H1 (cell line): Measurements from ENCODE around the gene FGFBP1. TPM values are rescaled to one million over a fixed set of nuclear protein-coding genes. Genes with fewer than 3 reads are reported as not detected.

Experiments used
- CTCF ChIA-PET: fragments of 300-600 bp; sonication (Branson Sonifier 250); formaldehyde crosslinking; loops from one replicate; lab custom pipeline; 2021; ENCODE audit not compliant: partially characterized antibody; lab: Charles Lee
- POLR2A ChIA-PET: fragments of 300-600 bp; sonication (Branson Sonifier 250); formaldehyde crosslinking; loops from one replicate; lab custom pipeline; 2021; ENCODE audit warnings: inconsistent platforms; ENCODE audit not compliant: partially characterized antibody; lab: Charles Lee
- DNase-seq, 2 experiments: peaks; one replicate each; pipeline versions ENCODE4 v3.0.0 to v3.0.0-alpha.2; 2010 to 2022; ENCODE audit warnings: low spot score in 2 of 2, low read depth in 1 of 2, mixed read lengths in 1 of 2
- FAIRE-seq: peaks from 2 replicates; lab custom pipeline; 2011; peaks lifted over from hg19 to GRCh38; lab: Jason Lieb, UNC
- H2AFZ ChIP-seq: 2 replicates; pipeline ENCODE4 v1.8.1; 2012; ENCODE audit warnings: low read length, inconsistent platforms
- H2AK5ac ChIP-seq: 2 replicates; pipeline ENCODE4 v1.6.1; 2013; ENCODE audit warnings: low read depth, low read length
- H2BK120ac ChIP-seq: replicated peaks from 2 replicates; pipeline ENCODE3; 2013; ENCODE audit warnings: low read depth, low read length, inconsistent platforms
- H2BK12ac ChIP-seq: 2 replicates; pipeline ENCODE4 v1.6.1; 2013; ENCODE audit warnings: low read depth, low read length
- H2BK15ac ChIP-seq: 2 replicates; pipeline ENCODE4 v1.6.1; 2013; ENCODE audit warnings: low read length
- H2BK20ac ChIP-seq: 2 replicates; pipeline ENCODE4 v1.6.1; 2013; ENCODE audit warnings: low read length
- H2BK5ac ChIP-seq: 2 replicates; pipeline ENCODE4 v1.6.1; 2013; ENCODE audit warnings: low read depth, low read length
- H3K14ac ChIP-seq: 2 replicates; pipeline ENCODE4 v1.6.1; 2013; ENCODE audit warnings: inconsistent platforms; ENCODE audit not compliant: insufficient read length
- H3K18ac ChIP-seq: 2 replicates; pipeline ENCODE4 v1.6.1; 2013; ENCODE audit warnings: low read length; ENCODE audit errors: extremely low read depth
- H3K23ac ChIP-seq: 2 replicates; pipeline ENCODE4 v1.6.1; 2013; ENCODE audit warnings: inconsistent platforms; ENCODE audit not compliant: insufficient read length
- H3K23me2 ChIP-seq: 2 replicates; pipeline ENCODE4 v1.6.1; 2013; ENCODE audit warnings: low read depth, low read length
- H3K27ac ChIP-seq: 2 replicates; pipeline ENCODE4 v1.6.1; 2011; ENCODE audit warnings: low read depth, low read length, inconsistent platforms
- H3K27me3 ChIP-seq, 4 experiments: replicated peaks in 1 of 4; 1 replicate in 1 of 4; 2 replicates in 3 of 4; pipeline versions ENCODE4 v1.6.1 to v1.8.1; 2011 to 2013; ENCODE audit warnings: low read length in 3 of 4, mild to moderate bottlenecking in 3 of 4, inconsistent platforms in 2 of 4, mixed read lengths in 2 of 4, moderate library complexity in 1 of 4; ENCODE audit not compliant: control insufficient read depth in 3 of 4, insufficient read depth in 3 of 4; ENCODE audit errors: extremely low read depth in 1 of 4
- H3K36me3 ChIP-seq, 4 experiments: 2 replicates each; pipeline versions ENCODE4 v1.6.1 to v1.8.1; 2011 to 2013; ENCODE audit warnings: mild to moderate bottlenecking in 4 of 4, low read length in 3 of 4, moderate library complexity in 2 of 4, control low read depth in 1 of 4, inconsistent platforms in 1 of 4; ENCODE audit not compliant: insufficient read depth in 4 of 4, control insufficient read depth in 2 of 4
- H3K4ac ChIP-seq: replicated peaks from 2 replicates; pipeline ENCODE3; 2013; ENCODE audit warnings: low read length, low read depth, mixed read lengths, inconsistent platforms; ENCODE audit not compliant: insufficient read length
- H3K4me1 ChIP-seq, 4 experiments: replicated peaks in 1 of 4; 1 replicate in 1 of 4; 2 replicates in 3 of 4; pipeline versions ENCODE4 v1.6.1 to v1.8.1; 2011 to 2013; ENCODE audit warnings: low read length in 3 of 4, inconsistent platforms in 2 of 4, mixed read lengths in 1 of 4; ENCODE audit not compliant: insufficient read depth in 4 of 4, control insufficient read depth in 3 of 4
- H3K4me2 ChIP-seq, 2 experiments: 2 replicates each; pipeline versions ENCODE4 v1.6.1 to v1.8.1; 2011 to 2013; ENCODE audit warnings: low read depth in 2 of 2, low read length in 2 of 2, control low read depth in 1 of 2, inconsistent platforms in 1 of 2, mild to moderate bottlenecking in 1 of 2; ENCODE audit not compliant: insufficient read depth in 1 of 2
- H3K4me3 ChIP-seq, 4 experiments: fragments of 200-600, 300-600 bp in 1 of 4; sonication (generic), shearing (Covaris generic), sonication (Bioruptor Twin) in 1 of 4; 2 replicates each; pipeline versions ENCODE4 v1.5.1 to v1.8.1; 2011 to 2016; ENCODE audit warnings: low read length in 4 of 4, low read depth in 3 of 4, control low read depth in 2 of 4, inconsistent platforms in 2 of 4, mild to moderate bottlenecking in 2 of 4, mixed read lengths in 1 of 4, moderate library complexity in 1 of 4; ENCODE audit not compliant: insufficient read depth in 2 of 4; ENCODE audit errors: extremely low read depth in 1 of 4
- H3K56ac ChIP-seq: replicated peaks from 2 replicates; pipeline ENCODE3; 2013; ENCODE audit warnings: low read depth, mild to moderate bottlenecking, mixed read lengths, low read length, inconsistent platforms; ENCODE audit not compliant: insufficient read length
- H3K79me1 ChIP-seq: 2 replicates; pipeline ENCODE4 v1.6.1; 2013; ENCODE audit warnings: low read depth, low read length, control low read depth
- H3K79me2 ChIP-seq, 2 experiments: 2 replicates each; pipeline versions ENCODE4 v1.6.1 to v1.8.1; 2012 to 2013; ENCODE audit warnings: low read length in 2 of 2, mild to moderate bottlenecking in 2 of 2, inconsistent platforms in 1 of 2; ENCODE audit not compliant: insufficient read depth in 2 of 2, control insufficient read depth in 1 of 2
- H3K9ac ChIP-seq, 4 experiments: replicated peaks in 1 of 4; 1 replicate in 1 of 4; 2 replicates in 3 of 4; pipeline versions ENCODE4 v1.6.1 to v1.8.1; 2011 to 2013; ENCODE audit warnings: low read depth in 3 of 4, low read length in 3 of 4, control low read depth in 2 of 4, mild to moderate bottlenecking in 2 of 4, moderate library complexity in 2 of 4, inconsistent platforms in 1 of 4; ENCODE audit errors: extremely low read depth in 1 of 4
- H3K9me3 ChIP-seq, 2 experiments: 2 replicates each; pipeline versions ENCODE4 v1.6.1 to v1.8.1; 2012 to 2013; ENCODE audit warnings: mild to moderate bottlenecking in 2 of 2, moderate library complexity in 2 of 2, control low read depth in 1 of 2, inconsistent platforms in 1 of 2, low read depth in 1 of 2, low read length in 1 of 2, mixed read lengths in 1 of 2; ENCODE audit not compliant: insufficient read depth in 2 of 2
- H4K20me1 ChIP-seq, 2 experiments: replicated peaks in 1 of 2; 2 replicates each; pipeline versions ENCODE3 to v1.8.1; 2011 to 2013; ENCODE audit warnings: inconsistent platforms in 2 of 2, low read length in 2 of 2, mild to moderate bottlenecking in 1 of 2; ENCODE audit not compliant: insufficient read depth in 2 of 2, control insufficient read depth in 1 of 2
- H4K5ac ChIP-seq: 2 replicates; pipeline ENCODE4 v1.6.1; 2013; ENCODE audit warnings: low read length, low read depth, mixed read lengths, inconsistent platforms; ENCODE audit not compliant: insufficient read length
- H4K8ac ChIP-seq: 2 replicates; pipeline ENCODE4 v1.8.0; 2013; ENCODE audit warnings: mild to moderate bottlenecking, moderate library complexity, low read length, inconsistent platforms; ENCODE audit not compliant: insufficient read depth; ENCODE audit errors: extremely low read depth
- H4K91ac ChIP-seq: replicated peaks from 2 replicates; pipeline ENCODE3; 2013; ENCODE audit warnings: low read length, mixed read lengths, inconsistent platforms; ENCODE audit not compliant: insufficient read length
- BCL11A ChIP-seq, 2 experiments: IDR thresholded peaks; one replicate each; pipeline ENCODE4 v1.6.1; 2011; ENCODE audit warnings: low read depth in 2 of 2, low read length in 2 of 2, mild to moderate bottlenecking in 2 of 2
- POLR2A ChIP-seq, 2 experiments: IDR thresholded peaks; 1 replicate in 1 of 2; 2 replicates in 1 of 2; pipeline ENCODE4 v1.6.1; 2011; ENCODE audit warnings: low read depth in 2 of 2, low read length in 2 of 2, mild to moderate bottlenecking in 2 of 2; ENCODE audit errors: control extremely low read depth in 1 of 2
- SRF ChIP-seq: IDR thresholded peaks from 2 replicates; pipeline ENCODE4 v1.6.1; 2011; ENCODE audit warnings: mild to moderate bottlenecking, low read depth, low read length, moderate library complexity
- WGBS, 2 experiments: shearing (Covaris generic) in 1 of 2; methylation state at CpG; one replicate each; pipeline versions ENCODE4 v1.1.6 to v1.1.7; 2013 to 2015; ENCODE audit warnings: low lambda C conversion rate in 2 of 2, mixed read lengths in 2 of 2, inconsistent platforms in 1 of 2, low coverage in 1 of 2, missing lambda C conversion rate in 1 of 2; ENCODE audit not compliant: insufficient replicate concordance in 2 of 2, insufficient coverage in 1 of 2, insufficient read length in 1 of 2; ENCODE audit errors: extremely low coverage in 1 of 2, missing lambda C conversion rate in 1 of 2; 5-methylcytosine and 5-hydroxymethylcytosine counted together
- polyA plus RNA-seq, 7 experiments: library from polyadenylated mRNA; depleted of rRNA in 3 of 7; stranded (reverse) in 5 of 7; unstranded in 2 of 7; fragments of >200 nt in 5 of 7; fragments of 200-250 nt in 2 of 7; gene quantifications; 1 replicate in 5 of 7; 2 replicates in 1 of 7; 4 replicates in 1 of 7; pipeline versions ENCODE4 v1.2.1 to v1.2.3, GENCODE V29; 2011 to 2013; ENCODE audit warnings: missing spikeins in 2 of 7, mixed read lengths in 2 of 7
- total RNA-seq: library from RNA; stranded (reverse); fragmentation: NEBNext Ultra II Directional; extraction: Animal tissue kit (Norgen Biotek cat#: 25700); gene quantifications from 2 replicates; pipeline ENCODE4 v1.2.1, GENCODE V29; 2021
- TF ChIP-seq, protein P1 (sequence below): IDR thresholded peaks from 2 replicates; pipeline ENCODE4 v1.6.1; 2011; ENCODE audit warnings: low read depth, mild to moderate bottlenecking, low read length; ENCODE audit not compliant: insufficient read depth
- TF ChIP-seq, protein P2 (sequence below), 3 experiments: IDR thresholded peaks; 1 replicate in 2 of 3; 2 replicates in 1 of 3; pipeline versions ENCODE4 v1.5.1 to v1.6.1; 2011; ENCODE audit warnings: low read length in 3 of 3, mild to moderate bottlenecking in 3 of 3, inconsistent platforms in 2 of 3, low read depth in 1 of 3, moderate library complexity in 1 of 3; ENCODE audit not compliant: insufficient read depth in 1 of 3; ENCODE audit errors: control extremely low read depth in 1 of 3

The FGFBP1 gene
- total and polyA plus RNA-seq, 2 of the 8 experiments (the other 6 are each of a cell fraction or from before 2014, with no cell fraction given) = 0.17 to 0.20 TPM

DNA sequence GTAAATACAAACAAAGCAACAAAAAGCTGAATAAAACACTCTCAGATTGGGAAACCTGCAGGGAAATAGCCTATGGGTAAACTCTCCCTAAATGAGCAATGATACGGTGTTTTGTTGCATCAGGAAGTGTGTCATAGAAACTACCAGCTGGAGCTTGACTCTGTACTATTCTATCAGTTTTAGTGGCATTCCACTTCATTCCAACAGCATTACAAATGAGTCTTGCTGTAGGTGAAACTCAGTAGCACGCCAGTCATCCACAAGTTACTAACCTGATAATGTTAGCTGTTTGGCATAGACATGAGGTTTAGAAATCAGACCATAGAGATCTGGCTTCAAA, 24.9 kb downstream of the FGFBP1 start:
- DNase-seq = no peak
- Histone ChIP-seq H4K5ac (no peak overlapping the region), H2AK5ac (no peak overlapping the region), H3K4ac (no peak overlapping the region), H2AFZ (no peak overlapping the region), H2BK120ac (no peak overlapping the region), H2BK15ac (no peak overlapping the region), H2BK20ac (no peak overlapping the region), H3K23ac (no peak overlapping the region), H3K23me2 (no peaks in the 10 kb centered on the region), H3K4me2 (no peak overlapping the region), H3K27ac (no peak overlapping the region), H3K79me2 (no peaks in the 10 kb centered on the region), H3K56ac (no peak overlapping the region), H3K9me3 (peaks cover 0 to 6% of the 10 kb centered on the region in 2 experiments; a peak in 1 of 4 replicates), H4K8ac (no peak overlapping the region), H2BK12ac (no peak overlapping the region), H3K4me3 (no peak overlapping the region), H3K36me3 (no peaks in the 10 kb centered on the region), H2BK5ac (no peak overlapping the region), H4K20me1 (no peaks in the 10 kb centered on the region), H4K91ac (no peak overlapping the region), H3K9ac (no peak overlapping the region), H3K79me1 (no peaks in the 10 kb centered on the region), H3K14ac (no peak overlapping the region), H3K27me3 (no peaks in the 10 kb centered on the region; a peak in 1 of 7 replicates), H3K4me1 (no peaks in the 10 kb centered on the region), H3K18ac (no peak overlapping the region)
- POLR2A ChIA-PET = no interaction called here
- FAIRE-seq = no peak
- CTCF ChIA-PET = interaction anchor here (0.5 to 1.3 kb wide), 5 partner anchors 9 to 1044 kb away, joined by 3 to 5 read pairs (median 3); no protein-coding TSS in a partner anchor
- 88% methylated on average over 2 of the region's 2 CpGs; no CpG with 5 or more reads in 1 of the 2 experiments for WGBS, 2 experiments
- TF ChIP-seq, protein P1, sequence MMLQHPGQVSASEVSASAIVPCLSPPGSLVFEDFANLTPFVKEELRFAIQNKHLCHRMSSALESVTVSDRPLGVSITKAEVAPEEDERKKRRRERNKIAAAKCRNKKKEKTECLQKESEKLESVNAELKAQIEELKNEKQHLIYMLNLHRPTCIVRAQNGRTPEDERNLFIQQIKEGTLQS = no peak
- no peak for TF ChIP-seq SRF
- no peak for TF ChIP-seq BCL11A (IDR thresholded peaks at IDR 0.05; ENCODE audit: low read depth in 2 of 2, low read length in 2 of 2)
- TF ChIP-seq POLR2A (IDR thresholded peaks at IDR 0.05; ENCODE audit: control extremely low read depth in 1 of 2, low read depth in 2 of 2, low read length in 2 of 2) = no peak
- TF ChIP-seq, protein P2, sequence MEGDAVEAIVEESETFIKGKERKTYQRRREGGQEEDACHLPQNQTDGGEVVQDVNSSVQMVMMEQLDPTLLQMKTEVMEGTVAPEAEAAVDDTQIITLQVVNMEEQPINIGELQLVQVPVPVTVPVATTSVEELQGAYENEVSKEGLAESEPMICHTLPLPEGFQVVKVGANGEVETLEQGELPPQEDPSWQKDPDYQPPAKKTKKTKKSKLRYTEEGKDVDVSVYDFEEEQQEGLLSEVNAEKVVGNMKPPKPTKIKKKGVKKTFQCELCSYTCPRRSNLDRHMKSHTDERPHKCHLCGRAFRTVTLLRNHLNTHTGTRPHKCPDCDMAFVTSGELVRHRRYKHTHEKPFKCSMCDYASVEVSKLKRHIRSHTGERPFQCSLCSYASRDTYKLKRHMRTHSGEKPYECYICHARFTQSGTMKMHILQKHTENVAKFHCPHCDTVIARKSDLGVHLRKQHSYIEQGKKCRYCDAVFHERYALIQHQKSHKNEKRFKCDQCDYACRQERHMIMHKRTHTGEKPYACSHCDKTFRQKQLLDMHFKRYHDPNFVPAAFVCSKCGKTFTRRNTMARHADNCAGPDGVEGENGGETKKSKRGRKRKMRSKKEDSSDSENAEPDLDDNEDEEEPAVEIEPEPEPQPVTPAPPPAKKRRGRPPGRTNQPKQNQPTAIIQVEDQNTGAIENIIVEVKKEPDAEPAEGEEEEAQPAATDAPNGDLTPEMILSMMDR (IDR thresholded peaks at IDR 0.05; ENCODE audit: control extremely low read depth in 1 of 3, insufficient read depth in 1 of 3, low read depth in 1 of 3, low read length in 3 of 3) = no peak
